GM18868 (cell line): ENCODE measurements around the gene WIPF2.

Experiments used
- ATAC-seq: cut with Tn5 transposase; IDR thresholded peaks from one replicate; pipeline ENCODE4 v1.9.1; 2021; ENCODE audit warnings: mild to moderate bottlenecking, moderate library complexity; ENCODE audit not compliant: unreplicated experiment

WIPF2 gene

DNA sequence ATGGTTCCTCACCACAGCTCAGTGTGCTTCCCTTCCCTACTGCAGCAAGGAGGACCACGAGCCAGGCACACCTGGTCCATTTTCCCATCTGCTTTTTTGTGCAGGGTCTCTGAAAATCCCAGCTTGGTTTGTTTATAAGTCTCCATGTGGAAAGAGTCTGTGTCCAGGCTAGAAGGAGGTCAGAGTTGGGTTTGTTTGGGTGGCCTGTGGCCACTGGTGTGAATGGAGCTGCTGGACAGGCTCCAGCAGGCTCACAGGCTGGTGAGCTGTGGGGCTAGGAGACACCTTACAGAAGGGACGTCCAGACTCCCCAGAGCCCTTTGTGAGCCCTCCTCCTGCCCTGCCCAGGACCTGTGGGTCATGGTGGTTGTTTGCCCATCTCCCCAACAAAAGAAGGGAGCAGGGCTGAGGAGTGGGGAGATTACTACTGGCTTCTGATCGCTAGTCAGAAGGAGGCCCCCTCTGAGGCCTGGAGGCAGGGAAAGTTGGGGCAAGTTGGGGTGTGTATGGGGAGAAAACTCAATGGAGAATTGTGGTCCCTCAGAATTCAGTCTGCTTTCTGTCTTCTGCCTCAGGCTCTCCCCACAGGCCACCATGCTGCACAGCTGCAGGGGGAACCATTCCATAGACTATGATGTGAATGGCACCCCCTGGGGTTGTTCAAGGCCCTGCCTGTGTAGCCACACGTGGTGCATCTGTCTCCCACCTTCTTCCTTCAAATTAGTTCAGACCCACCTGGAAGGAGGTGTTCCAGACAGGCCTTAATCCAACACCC is 94.0 kb downstream of the WIPF2 start:
- no peak for ATAC-seq

DNA sequence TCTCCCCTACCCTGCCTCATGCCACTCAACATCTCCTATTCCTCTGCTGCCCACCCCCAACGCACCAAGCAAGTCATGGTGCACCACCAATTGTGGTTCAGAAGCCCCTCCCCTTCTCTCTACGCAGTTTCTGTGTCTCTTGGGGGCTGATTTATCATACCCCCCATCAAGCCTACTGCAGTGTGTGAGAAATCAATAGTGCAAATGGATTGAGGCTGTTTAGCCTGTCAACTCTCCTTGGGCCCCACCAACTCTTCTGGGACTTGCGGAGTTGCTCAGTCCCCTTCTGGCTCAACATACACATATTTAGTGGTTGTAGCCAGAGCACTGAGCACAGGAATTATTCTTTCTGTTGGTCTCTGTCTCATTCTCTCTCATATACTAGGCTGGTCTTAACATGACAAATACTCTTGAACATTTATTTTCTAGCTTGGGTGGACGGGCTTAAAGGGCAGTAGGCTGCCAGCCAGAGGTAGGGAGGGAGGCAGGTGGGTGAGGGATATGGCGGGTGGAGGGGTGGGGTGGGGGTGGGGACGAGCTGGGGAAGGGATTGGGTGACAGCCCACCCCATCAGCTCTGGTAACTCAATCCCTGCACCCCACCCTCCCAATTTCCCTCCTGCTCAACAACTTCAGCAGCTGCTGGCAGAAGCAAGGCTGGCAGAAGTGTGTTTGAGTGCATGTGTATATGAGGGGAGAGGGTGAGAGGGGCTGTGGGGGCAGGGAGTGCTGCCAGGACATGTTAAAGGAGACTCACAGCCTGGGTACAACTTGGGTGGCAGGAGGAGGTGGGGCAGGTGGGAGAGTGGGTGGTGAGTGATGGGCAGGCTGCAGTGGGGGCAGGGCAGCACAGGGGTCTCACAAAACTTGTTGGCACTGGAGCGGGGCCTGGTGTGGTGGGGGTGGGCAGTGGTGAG is 94.8 kb downstream of the WIPF2 start:
- ATAC-seq, result no peak

DNA sequence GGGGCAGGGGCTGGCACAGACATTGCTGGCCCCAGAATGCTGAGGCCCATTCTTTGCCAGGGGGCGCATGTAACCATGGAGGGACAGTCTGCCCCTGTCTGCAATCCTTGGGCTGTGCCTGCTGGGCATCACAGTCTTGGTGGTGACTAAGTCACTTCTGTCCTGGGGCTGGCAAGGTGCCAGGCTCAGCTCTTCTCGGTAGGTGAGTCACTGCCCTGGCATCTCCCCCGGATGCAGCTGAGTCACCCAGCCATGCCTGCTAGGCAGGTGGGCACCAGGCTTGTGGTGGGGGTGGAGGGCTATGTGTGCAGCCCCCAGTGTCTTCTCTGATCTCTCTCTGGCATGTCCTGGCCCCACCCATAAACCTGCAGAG is 95.5 kb downstream of the WIPF2 start:
- ATAC-seq, result no peak

DNA sequence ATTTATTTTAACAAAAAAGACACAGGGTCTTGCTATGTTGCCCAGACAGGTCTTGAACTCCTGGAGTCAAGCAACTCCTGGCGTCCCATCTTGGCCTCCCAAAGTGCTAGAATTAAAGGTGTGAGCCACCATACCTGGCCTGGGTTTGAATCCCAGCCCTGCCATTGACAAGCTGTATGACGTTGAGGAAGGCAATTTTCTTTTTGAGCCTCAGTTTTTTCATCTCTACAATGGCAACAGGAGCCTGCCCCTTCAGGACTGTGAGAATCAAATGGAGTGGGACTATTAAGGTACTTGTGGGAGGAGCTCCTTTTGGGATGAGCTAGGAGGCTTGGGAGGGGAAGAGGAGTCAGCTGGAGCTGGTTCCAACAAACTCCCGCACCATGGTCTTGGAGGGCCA is 96.1 kb downstream of the WIPF2 start:
- no peak for ATAC-seq

DNA sequence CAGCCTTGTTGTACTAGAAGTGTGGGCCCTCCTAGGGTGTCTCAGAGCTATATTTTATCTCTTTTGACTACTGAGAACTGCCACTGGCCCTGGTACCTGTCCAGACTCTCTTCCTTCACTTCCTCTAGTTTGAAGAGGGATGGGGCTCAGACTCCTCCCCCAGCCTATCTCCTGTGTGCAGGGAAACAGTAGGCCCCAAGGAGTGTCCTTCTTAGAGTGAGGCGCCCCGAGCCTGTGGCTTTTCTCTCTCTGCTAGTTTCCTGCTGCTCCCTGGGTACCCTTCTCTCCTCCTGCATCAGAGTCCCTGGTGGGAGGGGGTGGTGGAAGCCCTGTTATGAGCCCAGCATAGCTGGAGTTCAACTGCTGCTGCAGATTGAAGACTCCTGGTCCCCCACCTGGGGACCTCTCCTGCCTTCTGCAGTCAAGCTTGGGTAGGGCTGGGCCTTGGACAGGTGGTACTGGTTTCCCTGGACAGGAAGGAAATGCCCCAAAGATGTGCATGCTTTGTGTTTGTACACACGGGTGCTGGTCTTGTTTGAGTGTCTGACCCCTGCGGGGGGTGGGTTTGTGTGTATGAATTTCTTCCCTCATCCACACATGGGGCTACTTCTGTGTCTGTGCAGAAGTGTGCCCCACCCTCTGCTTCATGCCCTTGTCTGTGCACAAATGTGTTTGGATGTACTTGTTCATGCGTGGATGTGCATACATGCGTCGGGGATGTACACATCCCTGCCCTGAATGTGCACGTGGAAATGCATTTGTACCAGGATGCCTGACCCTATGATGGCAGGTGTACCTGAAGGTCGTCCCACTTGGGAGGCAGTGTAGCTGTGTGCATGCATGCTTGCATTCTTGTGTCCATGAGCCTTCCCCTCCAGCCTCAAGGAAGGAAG is 96.8 kb downstream of the WIPF2 start:
- no peak for ATAC-seq

DNA sequence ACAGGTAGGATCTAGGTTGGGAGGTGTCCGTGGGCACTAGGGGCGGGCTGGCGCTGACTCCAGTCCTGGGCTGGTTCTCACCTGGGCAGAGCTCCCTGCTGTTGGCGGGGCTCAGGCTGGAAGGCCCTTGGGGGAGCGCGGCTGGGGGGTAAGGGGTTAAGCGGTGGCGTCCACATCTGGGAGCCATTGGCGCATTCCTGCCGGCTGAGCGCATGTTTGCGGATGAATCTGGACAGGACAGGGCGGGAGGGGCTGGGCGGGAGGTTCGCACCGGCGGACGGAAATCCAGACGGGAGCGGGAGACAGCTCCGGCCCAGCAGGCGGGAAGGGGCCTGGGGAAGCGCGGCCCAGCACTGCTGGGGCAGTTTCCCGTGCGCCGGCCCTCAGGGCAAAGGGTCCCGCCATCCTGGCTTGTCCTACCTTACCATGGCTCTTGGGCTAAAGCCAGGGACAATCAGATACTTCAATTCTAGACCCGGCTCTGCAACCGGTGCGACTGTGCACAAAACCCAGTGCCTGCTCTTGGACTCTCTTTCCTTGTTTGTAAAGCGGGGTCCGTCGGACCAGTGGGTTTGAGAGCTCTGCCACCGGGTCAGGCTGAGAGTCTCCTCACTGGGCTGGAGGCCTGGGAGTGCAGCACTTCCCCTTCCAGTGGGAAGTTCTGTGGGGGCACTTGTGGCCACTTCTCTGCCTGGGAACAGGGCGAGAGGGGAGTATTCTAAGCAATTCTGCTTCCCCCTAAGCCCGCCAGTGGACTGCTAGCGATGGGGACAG is 97.7 kb downstream of the WIPF2 start:
- no peak for ATAC-seq

DNA sequence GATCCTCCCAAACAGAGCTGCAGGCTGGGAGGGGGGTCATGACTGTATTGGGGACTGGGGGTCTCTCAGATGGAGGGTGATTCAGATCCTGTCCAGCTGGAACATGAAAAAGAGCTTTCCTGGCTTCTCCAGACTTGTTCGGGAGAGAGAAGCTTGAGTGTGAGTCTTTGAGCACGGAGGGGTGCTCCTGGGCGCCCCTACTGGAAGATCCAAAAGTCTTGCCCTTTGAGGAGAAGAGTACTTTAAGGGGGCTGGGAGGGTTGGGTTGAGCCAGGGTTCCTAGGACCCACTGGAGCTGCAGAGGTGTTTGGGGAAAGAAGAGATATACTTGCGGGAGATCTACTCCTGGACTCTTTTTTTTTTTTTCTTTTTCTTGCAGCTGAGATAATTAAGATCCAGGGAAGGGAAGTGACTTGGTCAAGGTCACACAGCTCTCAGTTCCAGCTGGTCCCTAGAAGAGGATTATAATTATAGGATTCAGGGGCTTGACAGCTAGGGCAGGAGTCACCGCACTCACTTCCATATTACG is 98.3 kb downstream of the WIPF2 start:
- no peak for ATAC-seq

DNA sequence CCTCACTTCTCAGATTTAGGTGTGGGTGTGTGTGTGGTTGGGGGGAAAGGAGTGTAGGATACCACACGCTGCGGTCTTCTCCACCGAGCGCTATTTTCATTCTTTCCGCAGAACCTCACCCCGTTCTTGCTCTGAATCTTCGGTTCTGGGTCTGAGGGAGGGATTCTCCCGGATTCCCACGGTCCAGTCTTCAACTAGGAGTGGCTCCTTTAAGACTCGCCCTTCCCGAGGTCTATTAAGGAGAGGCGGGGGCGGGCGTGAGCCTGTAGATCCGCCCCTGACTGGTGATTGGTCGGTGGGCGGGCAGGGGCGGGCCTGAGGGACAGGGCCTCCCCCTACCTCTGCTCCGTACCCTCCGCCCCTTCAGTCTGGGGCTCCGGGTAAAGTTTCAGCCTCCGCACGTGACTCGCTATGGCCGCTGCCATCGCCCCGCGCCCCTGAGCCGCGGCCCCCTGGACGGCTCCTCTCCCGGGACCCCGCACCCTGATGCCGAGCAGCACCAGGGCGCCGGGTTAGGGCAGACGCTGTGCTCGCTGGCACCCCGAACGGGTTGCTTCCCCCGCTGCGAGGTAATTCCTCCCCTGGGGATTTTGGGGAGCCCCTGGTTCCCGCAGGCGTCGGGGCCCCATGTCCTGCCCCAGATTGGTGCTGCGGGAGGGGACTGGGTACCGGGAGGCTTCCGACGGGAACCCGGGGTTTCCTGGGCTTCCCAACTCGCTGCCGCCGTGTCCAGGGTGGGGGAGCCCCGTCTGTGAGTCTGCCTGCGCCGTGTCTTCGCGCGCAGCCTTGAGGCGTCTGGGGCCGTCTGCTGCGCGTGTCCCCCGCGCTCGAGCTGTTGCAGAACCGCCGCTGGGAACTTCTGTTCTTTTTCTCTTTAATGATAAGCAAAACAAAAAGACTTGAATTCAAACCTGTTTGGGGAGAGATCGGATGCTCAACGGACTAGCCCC is 99.1 kb downstream of the WIPF2 start:
- ATAC-seq, result peak; percentile 49

DNA sequence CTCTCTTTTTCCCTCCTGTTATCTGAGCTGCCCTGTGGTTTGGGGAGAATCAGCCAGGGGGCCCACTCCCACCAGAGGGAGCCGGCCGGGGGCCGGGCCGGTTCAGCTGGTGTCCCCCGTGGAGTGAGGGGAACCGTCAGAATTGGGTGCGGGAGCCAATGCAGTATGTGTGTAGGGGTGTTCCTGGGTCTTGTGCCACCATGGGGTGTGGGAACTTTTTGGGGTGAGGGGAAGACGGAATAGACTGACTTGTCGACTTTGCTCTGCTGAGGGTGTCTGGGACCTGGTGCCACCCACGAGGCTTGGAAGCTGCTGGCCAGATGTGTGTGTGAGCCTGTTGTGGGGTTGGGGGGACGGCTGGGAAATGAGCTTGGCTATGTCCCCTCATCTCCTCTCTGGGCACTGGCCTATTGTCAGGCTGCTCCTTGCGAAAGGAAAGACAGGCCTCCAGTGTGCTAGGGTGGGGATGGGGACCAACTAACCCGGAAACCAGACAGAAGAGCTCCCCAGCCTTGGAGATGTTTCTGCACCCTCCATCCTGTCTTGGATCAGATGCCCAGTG is 99.8 kb downstream of the WIPF2 start:
- ATAC-seq, result no peak

DNA sequence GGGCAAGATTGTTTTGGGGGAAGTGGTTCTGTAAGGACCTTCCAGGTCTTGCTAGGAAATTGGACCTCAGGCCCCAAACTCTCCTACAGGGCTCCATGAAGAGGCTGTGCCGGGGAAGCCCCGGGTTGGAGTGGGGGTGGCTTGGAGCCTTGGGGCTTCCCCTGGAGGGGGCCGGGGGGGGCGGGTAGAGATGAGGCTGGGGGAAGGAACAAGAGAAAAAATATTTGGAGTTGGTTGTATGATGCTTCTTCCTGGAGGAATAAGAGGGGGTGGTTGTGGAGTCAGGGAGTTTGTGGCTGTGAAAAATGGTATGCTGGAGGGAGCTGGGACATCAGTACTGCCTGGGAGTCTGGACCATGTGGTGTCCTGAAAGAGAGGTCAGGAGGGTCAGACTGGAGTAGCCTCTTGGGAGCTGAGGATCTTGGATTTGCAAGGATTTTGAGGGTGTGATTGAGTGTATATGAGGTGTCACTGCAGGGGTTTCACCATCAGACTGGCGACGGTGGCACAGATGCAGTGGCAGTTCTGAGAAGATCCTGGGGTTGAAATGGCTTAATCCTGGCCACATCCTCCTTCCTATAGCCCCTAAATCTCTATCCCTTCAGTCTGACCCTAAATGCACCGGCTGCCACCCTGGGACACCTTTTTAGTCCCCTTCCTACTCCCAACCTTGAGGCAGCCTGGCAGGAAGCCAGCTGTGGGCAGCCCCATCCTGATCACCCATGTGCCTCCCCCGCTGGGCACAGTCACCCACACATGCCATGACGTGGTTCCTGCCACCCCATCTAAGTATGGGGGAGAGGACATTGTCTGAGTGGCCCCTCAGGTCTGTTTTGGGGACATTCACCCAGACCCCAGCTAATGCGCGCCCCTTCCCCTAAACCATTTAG is 100.8 kb downstream of the WIPF2 start:
- no peak for ATAC-seq

DNA sequence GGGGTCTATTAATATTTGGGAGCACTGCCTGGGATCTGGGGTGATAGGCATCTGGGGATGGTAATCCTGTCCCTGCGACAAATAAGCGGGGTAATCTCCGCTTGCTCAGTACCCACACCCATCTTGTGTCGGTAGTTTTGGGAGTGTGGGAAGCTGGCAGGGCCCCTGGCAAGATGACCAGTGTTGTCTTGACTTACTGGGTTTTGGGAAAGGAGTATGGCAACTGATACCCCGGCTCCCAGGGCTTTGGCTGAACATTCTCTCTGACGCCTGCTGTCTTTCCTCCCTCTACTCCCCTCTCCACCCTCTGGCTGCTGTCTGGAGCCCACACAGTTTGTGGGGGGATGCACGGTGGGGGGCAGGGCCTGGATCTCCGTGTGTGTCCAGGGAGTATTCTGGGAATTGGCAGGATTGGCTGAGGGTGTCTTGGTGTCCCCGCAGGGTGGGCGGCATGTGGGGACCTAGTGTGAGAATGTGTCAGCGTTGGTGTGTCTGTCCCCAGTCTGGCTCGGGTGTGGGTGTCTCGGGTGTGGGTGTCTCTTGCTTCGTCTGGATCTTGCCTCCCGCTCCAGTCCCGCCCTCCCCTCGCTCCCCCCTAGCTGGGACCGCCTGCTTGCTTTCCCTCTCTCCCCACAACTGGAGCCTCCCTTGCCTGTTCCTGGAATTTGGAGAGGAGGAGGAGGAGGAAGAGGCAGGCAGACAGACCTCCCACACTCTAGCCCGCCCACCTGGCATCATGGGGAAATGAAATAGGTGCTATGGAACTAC is 101.8 kb downstream of the WIPF2 start:
- no peak for ATAC-seq

DNA sequence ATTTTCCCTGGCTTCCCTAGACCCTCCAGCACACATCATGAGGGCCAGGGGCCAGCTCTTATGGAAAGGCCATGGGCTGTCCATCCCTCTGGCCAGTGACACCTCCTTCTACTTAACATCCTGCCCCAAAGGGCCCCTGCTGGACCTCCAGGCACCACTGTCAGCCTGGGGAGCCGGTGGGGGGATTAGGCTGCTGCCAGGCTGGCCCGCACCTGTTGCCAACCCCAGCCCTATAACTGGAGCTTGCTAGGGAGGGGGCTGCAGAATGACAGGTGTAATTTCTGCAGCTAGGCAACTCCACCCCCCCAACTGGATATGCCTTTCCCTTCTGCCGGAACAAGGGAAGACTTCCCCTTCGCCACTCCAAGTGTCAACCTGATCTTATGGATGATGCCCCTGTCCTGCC is 102.4 kb downstream of the WIPF2 start:
- ATAC-seq, result no peak

DNA sequence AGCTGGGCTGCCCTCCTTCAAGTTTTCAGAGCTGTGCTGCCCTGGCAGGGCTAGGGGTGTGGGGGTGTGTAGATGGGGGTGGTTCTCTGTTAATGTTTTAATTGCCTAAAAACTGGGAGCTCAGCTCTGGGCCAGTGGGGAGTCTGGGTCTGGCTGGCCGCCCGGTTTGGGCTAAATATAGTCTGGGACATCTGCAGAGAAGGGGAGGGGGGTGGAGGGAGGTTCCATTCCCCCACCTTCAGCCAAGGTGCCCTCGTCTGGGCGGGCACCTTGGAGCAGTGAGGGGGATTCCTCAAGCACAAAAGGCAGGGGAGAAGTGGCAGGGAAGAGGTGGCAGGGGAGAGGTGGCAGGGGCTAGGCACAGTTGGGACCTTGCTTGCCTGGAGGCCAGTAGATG is 102.9 kb downstream of the WIPF2 start:
- ATAC-seq, result no peak

DNA sequence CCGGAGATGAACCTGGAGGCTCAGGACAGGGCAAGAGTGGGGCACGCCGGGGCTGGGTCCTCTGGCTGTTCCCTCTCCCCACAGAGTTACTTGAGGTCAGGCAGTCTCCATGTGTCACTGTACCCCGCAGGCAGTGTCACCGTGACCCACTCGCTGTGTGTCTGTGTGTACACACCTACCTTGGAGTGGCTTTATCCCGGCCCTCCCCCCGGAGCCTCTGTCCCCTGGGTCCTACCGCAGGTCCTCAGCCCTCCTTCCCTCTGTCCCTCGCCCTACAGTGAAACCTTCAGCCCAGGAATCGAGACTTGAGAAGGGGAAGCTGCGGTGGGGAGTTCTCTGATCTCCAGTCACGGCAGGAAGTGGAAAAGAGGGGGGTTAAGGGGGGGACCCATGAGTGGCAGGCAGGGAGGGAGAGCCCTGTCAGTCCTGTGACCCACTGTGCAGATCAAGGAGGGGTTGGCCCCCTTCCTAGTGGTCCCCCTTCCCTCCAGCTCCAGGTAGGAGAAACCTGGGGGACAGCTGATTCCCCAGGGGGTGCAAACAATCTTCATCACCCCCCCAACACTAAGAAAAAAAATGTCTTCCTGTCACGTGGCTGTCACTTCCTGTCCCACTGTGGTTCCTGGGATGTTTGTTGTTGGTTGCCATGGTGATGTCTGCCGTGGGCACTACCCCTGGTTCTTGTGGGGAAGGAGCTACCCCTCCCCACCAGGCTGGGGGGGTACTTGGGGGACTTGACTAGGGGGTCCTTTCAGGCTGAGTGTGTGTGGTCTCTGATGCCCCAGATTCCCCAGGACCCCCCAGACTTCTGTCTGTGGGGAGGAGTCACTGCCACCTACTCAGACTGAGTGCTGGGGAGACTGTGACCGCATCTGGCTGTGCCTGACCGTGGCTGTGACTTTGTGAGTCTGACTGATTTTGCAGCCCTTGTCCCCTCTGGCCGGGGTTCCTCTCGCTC is 103.5 kb downstream of the WIPF2 start:
- no peak for ATAC-seq

DNA sequence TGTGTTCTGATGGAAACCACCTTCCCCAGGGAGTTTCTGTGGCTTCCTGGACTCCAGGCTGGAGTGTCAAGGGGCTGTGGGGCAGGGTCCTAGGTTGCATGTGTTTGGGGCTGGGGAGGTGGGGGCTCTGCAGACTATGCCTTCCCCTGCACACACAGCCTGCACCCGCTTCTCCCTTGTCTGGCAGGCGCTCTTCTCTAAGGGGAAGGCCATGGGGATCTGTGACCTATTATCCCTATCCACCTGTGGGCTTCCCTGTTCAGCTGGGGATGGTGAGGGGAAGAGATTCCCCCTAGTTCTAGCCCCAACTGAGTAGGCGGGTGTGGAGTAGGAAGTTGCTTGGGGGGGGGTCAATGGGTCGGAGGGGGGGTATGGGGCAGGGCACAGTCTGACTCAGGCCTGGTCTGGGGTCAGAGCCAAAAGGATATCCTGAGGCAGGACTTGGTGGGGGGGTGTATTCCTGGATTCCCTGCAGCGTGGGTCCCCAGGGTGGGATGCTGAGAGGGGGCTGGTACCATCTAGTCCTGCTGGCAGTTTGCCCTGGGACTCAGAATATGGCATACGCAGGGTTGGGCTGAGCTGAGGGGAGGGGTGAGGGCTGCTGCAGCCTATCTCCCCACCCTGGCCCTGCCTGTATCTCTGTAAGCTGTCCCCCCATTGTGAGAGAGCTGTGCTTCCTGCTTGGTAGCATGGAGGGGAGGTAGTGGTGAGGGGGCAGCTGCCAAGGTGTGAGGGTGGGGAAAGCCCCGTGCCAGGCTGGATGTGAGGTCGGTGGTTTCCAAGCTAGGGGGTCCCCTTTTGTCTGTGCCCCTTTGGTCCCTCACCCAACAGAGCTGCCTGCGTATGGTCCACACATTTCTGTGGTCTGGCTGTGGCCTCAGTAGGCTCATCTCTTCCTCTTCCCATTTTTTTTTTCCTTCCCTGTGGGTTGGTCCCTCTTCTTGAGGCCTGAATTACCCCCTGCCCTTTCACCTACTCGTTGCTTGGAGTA is 104.6 kb downstream of the WIPF2 start:
- ATAC-seq, result no peak
